ENCODE data around the gene GPC6.
"Not testable (repeated sequence)": the region's sequence is repeated elsewhere in the genome, so short reads cannot be mapped to it uniquely, and the experiment has no call there.

The GPC6 gene

GRCh38 chr13:94292323-94292640 is 1065.7 kb downstream of the GPC6 start:
- TF ChIP-seq MYC (IDR thresholded peaks at IDR 0.05; ENCODE audit: low read depth, low read length): no peak
- no peak for TF ChIP-seq MAX (IDR thresholded peaks at IDR 0.05; ENCODE audit: low read depth, low read length)
- H3K4me3 ChIP-seq (ENCODE audit: low read depth, low read length): no peak overlapping the region
- no peak for DNase-seq (ENCODE audit: low read depth)

GRCh38 chr13:94296471-94296870 is 1069.9 kb downstream of the GPC6 start:
- no peak overlapping the region for H3K4me3 ChIP-seq (ENCODE audit: low read depth, low read length)
- TF ChIP-seq MYC (IDR thresholded peaks at IDR 0.05; ENCODE audit: low read depth, low read length): no peak
- TF ChIP-seq MAX (IDR thresholded peaks at IDR 0.05; ENCODE audit: low read depth, low read length): no peak
- no peak for TF ChIP-seq CTCF (IDR thresholded peaks at IDR 0.05; ENCODE audit: low read depth, low read length)
- no peak for TF ChIP-seq POLR2A (IDR thresholded peaks at IDR 0.05; ENCODE audit: extremely low read depth, insufficient read length)

GRCh38 chr13:94298346-94298745 is 1071.7 kb downstream of the GPC6 start:
- no peak overlapping the region for H3K4me3 ChIP-seq (ENCODE audit: low read depth, low read length)
- no peak for DNase-seq (ENCODE audit: low read depth)
- no peak for TF ChIP-seq CTCF (IDR thresholded peaks at IDR 0.05; ENCODE audit: low read depth, low read length)
- no peak for TF ChIP-seq POLR2A (IDR thresholded peaks at IDR 0.05; ENCODE audit: extremely low read depth, insufficient read length)
- no peak for TF ChIP-seq MAX (IDR thresholded peaks at IDR 0.05; ENCODE audit: low read depth, low read length)

More at GRCh38 chr13:94296471-94296870, 1069.9 kb downstream of the GPC6 start:
- DNase-seq (ENCODE audit: low read depth): no peak

GRCh38 chr13:94300401-94300800 is 1073.8 kb downstream of the GPC6 start:
- no peak for TF ChIP-seq POLR2A (IDR thresholded peaks at IDR 0.05; ENCODE audit: extremely low read depth, insufficient read length)
- TF ChIP-seq CTCF (IDR thresholded peaks at IDR 0.05; ENCODE audit: low read depth, low read length): no peak
- no peak for TF ChIP-seq MAX (IDR thresholded peaks at IDR 0.05; ENCODE audit: low read depth, low read length)
- TF ChIP-seq MYC (IDR thresholded peaks at IDR 0.05; ENCODE audit: low read depth, low read length): no peak

GRCh38 chr13:94301487-94301886 is 1074.9 kb downstream of the GPC6 start:
- no peak for DNase-seq (ENCODE audit: low read depth)
- H3K4me3 ChIP-seq (ENCODE audit: low read depth, low read length): no peak overlapping the region
- no peak for TF ChIP-seq MYC (IDR thresholded peaks at IDR 0.05; ENCODE audit: low read depth, low read length)
- TF ChIP-seq POLR2A (IDR thresholded peaks at IDR 0.05; ENCODE audit: extremely low read depth, insufficient read length): no peak
- TF ChIP-seq MAX (IDR thresholded peaks at IDR 0.05; ENCODE audit: low read depth, low read length): no peak
- TF ChIP-seq CTCF (IDR thresholded peaks at IDR 0.05; ENCODE audit: low read depth, low read length): no peak

More at GRCh38 chr13:94300401-94300800, 1073.8 kb downstream of the GPC6 start:
- DNase-seq (ENCODE audit: low read depth): no peak
- H3K4me3 ChIP-seq (ENCODE audit: low read depth, low read length): no peak overlapping the region

- DNase-seq (ENCODE audit: low read depth); H3K4me3 ChIP-seq (ENCODE audit: low read depth, low read length): not testable (repeated sequence)
These were observed 1076.4 kb downstream of the GPC6 start for GRCh38 chr13:94302847-94303565.

GRCh38 chr13:94303644-94304174 is 1077.1 kb downstream of the GPC6 start:
- no peak for DNase-seq (ENCODE audit: low read depth)
- H3K4me3 ChIP-seq (ENCODE audit: low read depth, low read length): no peak overlapping the region
- TF ChIP-seq CTCF (IDR thresholded peaks at IDR 0.05; ENCODE audit: low read depth, low read length) (no peak), MYC (IDR thresholded peaks at IDR 0.05; ENCODE audit: low read depth, low read length) (no peak)

Measured in NB4 (cell line).